Activated CD8-positive, alpha-beta memory T cell treated with anti-CD3 and anti-CD28 coated beads, Interleukin-2, amount 50 U/mL, for 1 hour (primary cell): ENCODE data around the gene IRF2BP1.
A peak's percentile ranks its signal among the peaks of the same experiment; 100 is the strongest.

Experiments used
- DNase-seq: peaks from one replicate; pipeline ENCODE4 v3.0.0-alpha.2; 2020; ENCODE audit errors: extremely low read depth

The IRF2BP1 gene

DNA sequence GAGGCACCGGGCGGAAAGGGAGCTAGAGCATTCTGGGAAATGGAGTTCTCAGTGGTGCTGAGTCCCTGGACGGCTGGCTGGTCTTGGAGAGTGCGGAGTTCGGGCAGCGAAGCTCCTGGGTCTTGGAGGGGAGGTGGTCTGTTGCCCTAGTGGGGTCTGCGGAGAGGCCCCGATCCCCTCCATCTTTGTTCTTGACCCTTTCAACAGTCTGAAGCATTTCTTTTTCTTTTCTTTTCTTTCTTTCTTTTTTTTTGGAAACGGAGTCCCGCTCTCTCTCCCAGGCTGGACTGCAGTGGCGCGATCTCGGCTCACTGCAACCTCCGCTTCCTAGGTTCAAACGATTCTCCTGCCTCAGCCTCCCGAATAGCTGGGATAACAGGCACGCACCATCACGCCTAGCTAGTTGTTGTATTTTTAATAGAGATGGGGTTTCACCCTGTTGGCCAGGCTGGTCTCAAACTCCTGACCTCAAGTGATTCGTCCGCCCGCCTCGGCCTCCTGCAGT, 22.6 kb downstream of the IRF2BP1 start:
- no peak for DNase-seq

DNA sequence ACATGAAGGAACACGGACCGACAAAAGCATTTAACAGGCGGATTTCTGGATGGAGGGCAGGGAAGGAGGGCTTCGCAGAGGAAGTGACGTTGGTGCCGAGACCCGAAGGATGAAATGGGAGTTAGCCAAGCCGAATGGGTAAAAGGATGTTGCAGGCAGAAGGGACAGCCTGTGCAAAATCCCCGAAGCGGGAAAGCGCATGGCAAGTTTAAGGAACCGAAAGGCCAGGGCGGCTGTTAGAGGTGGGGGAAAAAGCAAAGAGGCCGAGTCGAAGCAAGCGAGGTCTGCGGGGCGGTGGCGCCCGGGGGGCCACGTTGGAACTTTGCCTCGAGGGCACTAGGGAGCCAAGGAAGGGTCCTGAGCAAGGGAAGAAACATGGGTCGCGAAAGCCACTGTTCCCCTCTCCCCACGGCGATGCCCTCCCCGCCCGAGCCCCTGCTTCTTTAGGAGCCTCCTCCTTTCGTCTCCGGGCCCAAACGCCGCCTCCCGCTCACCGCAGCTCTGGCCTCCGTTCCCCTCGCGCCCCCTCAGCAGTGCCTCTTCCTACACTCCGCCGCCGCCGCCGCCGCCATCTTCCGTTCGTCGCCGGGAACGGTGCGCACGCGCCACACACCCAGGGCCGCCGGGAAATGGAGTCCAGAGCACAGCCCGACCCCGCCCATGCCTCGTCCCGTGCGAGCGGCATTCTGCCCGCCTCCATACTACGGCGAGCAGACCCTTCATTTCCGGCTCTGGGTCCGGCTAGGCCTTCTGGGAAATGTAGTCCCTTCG, 23.2 kb downstream of the IRF2BP1 start, which contains the start of gene SYMPK:
Gene SYMPK, minus strand, starts transcription at position 584 of the 771 bp plus-strand sequence. CDS start 8,652 bp downstream, outside the sequence.
- DNase-seq, result peak; percentile 96

DNA sequence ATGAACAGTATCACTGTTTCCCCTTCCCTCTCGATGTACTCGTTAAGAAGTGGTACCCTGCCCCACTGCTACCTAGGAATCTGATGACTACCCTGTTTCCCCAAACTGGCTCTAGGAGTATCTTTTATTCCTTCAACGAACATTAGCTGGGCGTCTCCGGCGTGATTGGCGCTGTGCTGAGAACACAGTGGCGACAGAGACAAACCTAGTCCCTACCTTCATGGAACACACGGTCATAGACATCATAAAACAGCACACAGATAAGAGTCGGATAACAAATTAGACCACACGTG, 23.7 kb downstream of the IRF2BP1 start:
- DNase-seq, result no peak

DNA sequence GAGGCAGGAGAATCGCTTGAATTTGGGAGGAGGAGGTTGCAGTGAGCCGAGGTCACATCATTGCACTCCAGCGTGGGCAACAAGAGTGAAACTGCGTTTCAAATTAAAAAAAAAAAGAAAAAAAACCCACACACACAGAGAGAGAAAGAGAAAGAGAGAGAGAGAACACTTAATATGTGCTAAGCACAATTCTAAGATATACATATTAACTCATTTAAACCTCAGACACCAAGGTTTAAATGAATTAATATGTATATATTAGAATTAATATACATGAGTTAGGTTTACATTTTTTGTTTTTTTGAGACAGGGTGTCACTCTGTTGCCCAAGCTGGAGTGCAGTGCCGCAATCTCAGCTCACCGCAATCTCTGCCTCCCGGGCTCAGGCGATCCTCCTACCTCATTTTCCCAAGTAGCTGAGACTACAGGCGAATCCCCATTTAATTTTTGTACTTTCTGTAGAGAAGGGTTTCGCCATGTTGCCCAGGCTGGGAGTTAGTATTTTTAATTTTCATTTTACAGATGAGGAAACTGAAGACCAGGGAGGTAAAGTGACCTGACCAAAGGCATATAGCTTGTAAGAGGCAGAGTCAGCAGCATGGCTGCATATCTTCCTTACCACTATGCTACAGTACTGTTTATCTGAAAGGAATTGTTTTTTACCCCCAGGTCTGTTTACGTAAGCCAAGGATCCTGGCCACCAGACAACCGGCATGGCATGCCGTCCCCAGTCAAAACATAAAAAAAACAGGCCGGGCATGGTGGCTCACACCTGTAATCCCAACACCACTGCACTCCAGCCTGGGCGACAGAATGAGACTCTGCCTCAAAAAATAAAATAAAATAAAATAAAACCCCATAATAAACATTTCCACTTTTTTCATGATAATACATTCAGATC, 25.3 kb downstream of the IRF2BP1 start:
- no peak for DNase-seq

DNA sequence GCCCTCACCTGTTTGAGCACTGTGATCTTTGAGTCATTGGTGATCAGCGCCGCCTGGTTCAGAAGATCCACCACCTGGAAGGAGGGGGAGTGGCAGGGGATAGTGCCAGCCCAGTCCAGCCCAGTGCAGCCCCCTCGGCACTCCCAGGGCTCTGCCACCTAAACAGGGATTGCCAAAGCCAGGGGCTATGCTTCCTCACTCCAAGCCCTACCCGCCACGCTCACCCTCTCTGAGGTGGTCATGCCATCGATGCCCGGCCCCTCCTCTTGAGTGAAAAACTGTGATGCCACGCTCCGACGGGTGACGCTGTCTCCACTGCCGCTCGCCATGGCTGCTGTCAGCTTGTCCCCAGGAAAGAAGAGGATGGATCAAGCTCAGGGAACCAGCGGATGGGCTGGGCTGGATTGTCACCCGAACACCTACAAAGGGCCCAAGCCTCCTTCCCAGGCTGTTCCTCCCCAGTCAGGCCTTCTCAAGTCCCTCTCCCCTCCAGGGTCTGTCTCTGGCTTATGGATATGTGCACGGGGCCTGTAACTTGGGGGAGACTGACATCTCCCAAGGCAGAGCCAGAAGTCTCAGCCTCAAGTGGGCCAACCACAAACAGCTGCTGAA, 31.7 kb downstream of the IRF2BP1 start:
- DNase-seq, result no peak

DNA sequence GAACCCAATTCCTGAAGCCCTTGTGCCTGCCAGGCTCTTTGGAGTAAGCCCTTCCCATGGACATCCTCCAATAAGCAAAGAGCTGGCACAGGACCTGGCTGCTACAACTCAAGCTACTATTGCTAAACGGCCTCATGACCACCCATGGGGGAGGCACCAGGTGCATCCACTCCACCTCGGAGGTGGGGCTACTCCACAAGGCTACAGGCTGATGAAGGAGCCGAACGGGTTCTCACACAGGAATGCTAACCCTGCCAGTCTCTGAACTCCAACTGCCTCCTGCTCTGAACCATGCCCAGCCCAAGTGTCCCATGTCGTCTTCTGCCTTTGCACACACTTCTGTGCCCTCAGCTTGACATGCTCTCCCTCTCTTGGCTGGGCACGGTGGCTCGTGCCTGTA, 33.0 kb downstream of the IRF2BP1 start:
- DNase-seq, result no peak

DNA sequence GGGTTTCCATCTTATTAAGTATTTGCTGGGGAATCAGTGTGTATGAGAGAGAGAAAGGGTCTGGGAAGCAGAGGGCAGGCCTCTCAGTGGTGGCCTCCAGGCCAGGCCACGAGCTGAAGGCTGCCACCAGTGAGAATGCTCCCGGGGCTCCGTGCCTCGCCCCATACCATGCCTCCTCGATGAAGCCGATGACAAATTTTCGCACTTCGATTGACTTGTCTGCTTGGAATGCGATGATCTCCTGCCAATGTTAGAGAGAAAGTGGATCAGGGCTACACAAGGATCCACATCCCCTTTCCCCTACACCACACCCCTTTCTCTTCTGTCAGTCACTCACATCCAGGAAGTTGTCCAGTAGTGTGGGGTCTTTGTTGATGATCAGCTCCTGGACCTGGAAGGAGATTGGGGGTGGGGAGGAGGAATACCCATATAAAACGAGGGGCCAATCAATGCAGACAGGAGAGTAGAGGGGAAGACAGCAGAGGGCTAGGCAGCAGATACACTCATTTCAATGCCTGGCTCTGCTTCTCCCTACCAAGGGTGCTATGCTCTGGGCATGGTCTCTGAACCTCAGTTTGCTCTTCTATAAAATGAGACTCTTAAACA, 33.7 kb downstream of the IRF2BP1 start:
- no peak for DNase-seq

DNA sequence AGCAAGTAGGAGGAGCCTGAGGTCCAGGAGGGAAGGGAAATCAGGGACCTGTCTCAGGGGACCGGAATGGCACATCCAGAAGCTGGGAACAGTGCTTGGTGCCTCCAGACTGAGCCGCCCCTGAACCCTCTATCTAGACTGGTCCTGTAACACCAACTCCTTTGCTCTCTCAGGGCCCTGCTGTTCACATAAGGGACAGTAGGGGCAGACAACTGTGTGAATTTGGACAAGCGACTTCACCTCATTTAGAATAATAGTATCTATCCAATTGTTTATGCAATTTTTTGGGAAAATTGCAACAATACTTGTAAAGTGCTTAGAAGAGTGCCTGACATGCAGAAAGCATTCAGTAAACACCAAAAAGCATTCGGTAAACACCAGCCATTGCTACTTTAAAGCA, 37.0 kb downstream of the IRF2BP1 start:
- no peak for DNase-seq

DNA sequence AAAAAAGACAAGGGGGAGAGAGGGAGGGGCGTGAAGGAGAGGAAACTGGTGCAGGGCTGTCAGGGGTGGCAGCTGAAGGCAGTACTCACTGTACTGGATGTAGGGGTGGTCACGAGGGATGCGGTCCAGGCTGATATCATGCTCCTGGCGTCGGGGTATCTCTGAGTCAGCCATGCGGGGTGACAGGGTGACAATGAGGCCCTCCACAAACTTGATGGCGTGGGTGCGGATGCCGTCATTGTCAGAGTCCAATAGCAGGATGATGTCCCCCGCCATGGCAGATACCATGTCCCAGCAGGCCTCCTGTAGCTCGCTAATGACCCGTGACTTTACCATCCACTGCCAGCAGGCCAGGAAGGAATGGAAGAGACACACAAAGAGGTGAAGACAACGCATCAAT, 38.3 kb downstream of the IRF2BP1 start:
- no peak for DNase-seq

DNA sequence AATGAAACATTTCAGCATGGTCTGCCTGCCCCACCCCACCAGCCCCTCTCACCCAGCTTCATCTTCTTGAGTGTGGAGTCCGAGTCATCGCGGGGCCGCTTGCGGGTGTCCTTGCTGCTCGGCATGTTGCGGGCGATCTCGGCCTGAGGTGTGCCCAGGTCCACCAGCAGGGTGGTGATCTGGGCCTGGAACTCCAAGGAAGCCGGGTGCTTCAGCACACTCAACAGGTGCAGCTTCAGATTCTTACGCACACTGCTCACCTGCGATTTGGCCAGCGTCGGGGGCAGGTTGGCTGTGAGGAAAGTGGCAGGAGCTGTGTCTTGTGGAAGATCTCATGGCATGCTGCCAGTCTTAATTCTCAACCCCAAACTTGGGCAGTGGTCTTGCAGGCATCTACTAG, 43.7 kb downstream of the IRF2BP1 start:
- DNase-seq, result no peak

DNA sequence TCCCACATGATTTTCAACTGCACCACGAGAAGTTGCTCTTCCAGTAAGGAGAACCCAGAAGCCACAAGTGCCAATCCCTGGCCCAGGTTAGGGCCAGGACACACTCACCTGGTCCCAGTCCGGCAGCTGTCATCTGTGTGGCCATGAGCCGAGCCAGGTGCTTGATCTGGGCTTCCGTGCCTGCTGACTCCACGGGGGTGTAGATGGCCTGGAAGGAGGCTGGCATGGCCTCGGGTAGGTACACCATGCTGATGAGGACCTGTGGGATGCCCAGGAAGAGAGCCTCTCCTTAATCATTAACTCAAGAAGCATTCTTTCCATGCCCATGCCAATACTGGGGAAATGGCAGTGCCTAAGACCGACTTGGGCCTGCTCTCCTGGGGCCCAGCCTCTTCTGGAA, 51.0 kb downstream of the IRF2BP1 start:
- DNase-seq, result no peak
